ENCODE measurements around the gene KREMEN1.

The KREMEN1 gene

DNA sequence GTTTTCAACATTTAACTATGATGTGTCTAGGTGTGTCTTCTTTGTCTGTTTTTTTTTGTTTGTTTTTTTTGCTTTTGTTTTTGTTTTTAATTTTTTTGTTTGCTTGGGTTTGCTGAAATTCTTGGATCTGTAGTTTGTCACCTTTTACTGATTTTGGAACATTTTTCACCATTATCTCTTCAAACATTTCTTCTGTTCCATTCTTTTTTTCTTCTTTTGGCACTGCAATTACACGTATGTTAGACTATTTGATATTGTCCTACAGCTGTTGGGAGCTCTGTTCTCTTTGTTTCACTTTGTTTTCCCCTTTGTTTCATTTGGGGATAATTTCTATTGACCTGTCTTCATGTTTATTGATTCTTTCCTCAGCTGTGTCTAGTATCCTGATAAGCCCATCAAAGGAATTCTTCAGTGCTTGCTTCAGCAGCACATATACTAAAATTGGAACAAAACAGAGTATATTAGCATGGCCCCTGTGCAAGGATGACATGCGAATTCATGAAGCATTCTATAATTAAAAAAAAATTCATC lies 60.8 kb downstream of the KREMEN1 start:
- DNase-seq: no peak

DNA sequence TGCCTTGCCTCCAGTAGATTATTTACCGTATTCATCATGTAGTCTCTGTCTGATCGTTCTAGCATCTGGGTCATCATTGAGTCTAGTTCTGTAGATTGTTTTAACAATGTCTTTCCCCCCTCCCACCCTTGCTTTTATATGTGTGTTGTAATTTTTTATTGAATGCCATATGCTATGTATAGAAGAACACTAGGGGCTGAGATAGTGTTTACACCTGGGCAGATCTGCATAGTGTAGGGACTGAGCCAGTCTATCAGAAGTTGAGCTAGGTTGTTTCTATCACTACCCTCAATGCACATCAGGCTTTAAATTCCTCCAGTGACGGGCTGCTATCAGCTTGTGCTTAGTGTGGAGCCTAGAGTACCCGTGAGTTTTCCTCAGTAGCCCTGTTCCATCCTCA lies 61.6 kb downstream of the KREMEN1 start:
- no peak for DNase-seq

DNA sequence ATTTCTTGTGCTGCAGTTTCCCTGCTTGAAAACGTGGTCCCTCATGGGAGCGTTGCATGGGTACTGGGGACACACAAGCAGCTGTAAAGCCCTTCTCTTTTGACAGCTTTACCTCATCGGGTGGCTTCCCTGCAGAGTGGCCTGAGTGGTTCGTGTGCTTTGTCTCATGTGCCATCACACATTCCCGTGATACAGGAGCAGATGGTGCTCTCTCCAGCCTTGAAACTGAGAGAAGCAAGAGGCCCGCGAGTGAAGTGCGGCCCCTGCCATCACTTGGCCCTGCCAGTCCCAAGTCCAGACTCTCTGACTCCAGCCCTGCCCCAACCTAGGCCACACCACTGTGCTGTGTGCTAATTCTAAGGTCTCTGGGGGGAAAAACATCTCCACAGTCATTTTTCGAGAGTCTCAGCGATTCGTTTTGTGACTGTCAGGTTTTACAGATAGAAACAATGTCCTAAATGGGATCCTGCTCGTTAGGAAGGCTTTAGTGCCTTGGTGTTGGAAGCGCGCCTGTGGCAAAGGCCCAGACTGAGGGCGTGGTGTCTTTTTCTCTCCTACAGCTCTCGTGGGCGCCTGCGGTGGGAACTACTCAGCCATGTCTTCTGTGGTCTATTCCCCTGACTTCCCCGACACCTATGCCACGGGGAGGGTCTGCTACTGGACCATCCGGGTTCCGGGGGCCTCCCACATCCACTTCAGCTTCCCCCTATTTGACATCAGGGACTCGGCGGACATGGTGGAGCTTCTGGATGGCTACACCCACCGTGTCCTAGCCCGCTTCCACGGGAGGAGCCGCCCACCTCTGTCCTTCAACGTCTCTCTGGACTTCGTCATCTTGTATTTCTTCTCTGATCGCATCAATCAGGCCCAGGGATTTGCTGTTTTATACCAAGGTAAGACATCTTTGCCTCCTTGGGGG lies 64.2 kb downstream of the KREMEN1 start:
- no peak for DNase-seq

DNA sequence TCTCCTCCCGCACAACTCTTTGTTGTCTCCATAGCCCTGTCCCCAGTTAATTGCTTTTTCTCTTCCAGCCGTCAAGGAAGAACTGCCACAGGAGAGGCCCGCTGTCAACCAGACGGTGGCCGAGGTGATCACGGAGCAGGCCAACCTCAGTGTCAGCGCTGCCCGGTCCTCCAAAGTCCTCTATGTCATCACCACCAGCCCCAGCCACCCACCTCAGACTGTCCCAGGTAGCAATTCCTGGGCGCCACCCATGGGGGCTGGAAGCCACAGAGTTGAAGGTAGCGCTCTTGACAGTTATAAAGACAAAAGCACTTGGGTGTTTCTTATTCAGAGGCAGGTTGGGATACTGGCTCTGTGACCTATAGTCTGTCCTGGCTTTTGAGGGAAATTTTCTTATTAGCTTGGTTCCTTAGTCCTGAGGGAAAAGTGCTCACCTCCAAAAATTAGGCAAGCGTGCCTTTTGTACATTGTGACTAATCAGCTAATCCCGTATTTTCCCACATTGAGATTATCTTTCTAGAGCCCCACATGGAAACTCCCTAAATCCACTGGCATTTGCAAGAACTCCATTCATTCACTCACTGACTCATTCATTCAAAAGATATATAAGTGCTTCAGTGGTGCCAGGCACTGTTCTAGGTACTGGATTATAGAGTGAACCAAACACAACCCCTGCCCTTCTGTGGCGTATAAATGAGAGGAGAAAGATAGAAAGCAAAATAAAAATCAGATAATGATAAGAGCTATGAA lies 65.9 kb downstream of the KREMEN1 start:
- DNase-seq: no peak

DNA sequence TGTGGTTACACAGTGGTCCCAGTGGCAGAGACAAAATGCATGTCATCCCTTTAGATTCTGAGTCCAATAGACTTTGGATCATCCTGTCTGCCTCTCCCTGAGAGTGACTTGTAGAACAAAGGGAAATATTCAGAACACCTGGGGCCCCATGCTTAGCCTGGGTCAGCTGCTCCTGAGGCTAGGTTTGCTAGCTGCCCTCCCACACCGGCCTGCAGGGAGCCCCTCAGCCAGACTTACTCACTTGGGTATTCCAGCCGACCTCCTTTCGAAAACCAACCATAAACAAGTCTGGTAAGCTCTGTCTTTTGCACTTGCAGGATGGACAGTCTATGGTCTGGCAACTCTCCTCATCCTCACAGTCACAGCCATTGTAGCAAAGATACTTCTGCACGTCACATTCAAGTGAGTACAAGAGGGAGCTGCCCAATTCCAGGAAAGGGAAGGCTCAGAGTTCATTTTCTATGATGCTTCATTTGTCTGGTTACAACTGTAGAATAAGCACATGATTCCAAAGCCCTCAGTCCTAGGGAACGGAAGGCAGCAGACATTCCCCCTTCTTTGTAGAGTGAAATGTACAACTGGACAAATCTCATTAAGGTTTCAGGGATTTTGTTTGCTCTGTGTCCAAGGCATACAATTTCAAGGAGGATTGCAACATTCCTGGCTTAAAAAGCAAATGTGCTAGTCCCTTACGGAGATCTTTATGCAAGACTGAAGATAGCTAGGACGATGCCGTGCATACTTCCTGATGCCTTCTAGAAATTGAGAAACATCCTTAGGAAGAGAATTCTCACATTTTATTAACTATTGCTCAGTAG lies 67.3 kb downstream of the KREMEN1 start:
- DNase-seq: no peak

DNA sequence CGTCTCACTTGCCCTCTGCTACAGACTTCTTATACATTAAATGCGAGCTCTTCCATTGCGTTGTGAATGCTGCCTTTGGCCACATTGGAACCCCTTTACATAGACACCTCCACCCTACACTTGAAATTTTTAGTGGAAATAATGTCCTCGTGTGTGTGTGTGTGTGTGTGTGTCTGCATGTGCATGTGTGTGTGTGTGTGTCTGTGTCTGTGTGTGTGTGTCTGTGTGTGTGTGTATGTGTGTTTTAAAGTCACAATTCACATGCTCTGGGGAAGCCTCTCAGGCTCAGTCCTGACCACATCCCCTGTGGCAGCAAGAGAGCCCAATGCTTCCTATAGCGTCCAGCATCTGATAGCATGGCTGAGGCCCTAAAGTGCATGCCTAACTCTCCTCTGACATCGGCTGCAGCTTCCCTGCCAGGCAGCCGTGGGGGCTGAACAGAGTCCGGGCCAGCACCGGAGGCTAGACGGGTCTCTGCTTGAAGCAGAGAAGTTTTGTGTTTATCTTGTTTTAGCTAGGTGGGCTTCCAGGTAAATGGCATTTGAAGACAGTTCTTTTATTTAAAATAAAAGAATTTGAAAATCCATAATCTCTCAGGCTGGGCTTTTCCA lies 68.3 kb downstream of the KREMEN1 start:
- no peak for DNase-seq

DNA sequence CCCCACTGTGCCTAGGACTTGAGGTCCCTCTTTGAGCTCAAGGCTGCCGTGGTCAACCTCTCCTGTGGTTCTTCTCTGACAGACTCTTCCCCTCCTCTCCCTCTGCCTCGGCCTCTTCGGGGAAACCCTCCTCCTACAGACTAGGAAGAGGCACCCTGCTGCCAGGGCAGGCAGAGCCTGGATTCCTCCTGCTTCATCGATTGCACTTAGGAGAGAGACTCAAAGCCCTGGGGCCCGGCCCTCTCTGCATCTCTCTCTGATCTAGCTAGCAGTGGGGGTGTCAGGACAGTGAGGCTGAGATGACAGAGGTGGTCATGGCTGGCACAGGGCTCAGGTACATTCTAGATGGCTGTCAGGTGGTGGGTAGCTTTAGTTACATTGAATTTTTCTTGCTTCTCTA lies 69.3 kb downstream of the KREMEN1 start:
- DNase-seq: no peak

DNA sequence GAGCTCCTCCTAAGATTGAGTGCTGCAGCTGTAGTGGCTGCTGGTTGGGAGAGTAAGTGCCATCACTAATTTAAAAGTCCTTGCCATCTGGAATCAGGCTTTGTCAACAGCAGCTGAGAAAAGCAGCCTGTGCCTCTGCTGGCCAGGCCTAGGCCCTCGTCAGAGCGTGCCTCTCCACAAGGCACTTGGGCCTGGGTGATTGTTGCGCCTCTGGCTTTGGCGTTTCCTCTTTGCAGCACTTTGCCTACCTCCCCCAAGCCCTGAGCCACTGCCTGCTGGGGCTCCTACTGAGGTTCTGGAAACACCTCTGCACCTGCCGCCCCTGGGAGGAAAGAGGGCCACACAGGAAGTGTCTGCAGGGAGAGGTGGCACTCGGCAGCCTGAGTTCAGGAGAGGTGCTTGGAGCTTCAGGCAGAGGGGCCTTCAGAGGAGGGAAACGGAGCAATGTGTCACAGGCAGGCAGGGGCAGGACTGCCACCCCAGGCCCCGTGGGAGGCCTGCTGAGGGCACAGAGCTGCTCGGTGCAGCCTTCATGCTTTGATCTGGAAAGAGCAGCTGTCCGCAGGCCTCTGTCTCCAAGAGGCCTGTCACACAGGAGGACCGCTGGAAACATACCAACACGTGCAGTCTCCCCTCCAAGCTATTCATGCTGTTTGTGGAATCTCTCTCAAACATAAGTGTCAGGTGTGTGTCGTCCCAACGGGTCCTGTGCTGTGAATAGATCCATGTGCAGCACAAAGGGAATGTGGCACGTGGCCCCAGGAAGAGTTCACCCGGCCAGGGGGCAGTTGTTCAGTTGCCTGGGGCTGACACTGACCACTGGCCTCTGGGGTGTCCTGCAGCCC lies 71.3 kb downstream of the KREMEN1 start:
- DNase-seq: no peak

DNA sequence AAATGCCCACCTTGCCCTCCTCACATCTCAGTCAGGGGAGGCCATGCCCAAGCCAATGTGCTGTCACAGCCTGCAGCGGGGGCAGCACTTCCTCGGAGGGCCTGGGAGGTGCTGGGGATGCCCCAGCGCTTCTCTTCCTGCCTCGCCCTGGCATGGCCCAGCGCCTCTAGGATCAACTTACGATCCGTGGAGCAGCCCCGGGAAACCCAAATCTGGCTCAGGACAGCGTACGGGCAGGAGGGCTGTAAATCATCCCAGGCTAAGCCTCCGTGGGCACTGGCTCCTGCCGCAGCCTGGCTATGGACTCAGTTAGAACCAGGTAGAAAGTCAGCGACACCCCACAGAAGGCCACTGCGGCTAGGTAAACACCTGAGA lies 71.9 kb downstream of the KREMEN1 start:
- no peak for DNase-seq

DNA sequence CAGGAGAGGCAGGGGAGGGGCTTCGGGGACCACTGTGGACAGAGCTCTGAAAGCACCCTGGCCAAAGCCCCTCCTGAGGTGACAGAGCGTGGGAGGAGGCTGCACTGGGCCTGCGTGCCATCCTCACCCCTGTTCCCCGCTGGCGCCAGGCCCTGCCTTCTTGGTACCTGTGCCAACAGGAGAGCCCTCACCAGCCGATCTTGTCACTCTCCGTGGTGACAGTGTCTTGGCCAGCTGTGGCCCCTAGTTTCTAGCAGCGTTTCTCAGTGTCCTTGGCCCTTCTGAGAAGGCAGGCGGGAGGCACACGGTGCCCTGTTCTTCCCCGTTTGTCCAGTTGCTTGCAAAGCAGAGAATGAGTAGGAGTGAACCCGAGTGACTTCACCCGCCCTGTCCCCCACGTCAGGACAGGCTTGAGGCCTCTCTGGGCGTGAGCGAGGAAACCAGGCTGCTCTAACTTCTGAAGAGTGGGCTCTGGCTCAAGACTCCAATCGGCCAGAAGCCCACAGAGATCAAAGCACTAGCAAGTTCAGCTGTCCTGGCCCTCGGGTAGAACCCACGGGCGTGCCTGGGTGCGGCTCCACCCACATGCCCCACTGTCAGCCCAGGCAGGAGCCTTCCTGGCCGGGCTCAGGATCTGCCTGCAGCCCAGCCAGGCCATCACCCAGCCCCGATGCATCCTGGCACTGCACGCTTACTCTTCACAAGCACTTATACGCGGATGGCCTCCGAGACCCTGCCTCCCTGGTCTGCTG lies 72.7 kb downstream of the KREMEN1 start:
- no peak for DNase-seq

DNA sequence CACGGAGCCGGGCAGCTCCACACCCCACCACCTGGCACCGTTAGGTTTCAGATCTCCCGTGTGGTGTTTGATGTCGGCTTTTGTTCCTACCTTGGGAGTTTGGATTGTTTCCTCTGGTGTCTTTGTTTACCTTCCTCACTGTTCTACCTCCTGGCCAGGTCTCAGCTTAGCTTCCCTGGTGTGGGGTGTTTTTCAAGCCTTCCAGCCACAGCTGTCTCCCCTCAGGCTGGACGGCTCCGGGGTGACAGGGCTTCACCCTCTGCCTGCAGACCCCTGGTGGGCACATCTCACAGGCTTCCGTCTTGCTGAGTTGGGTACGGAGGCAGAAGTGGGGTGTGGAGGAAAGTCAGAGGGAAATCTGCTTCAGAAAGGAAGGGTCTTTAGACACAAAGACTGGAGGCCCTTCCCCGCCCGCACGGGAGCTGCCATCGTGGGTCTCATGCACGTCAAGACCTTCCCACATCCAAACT lies 73.3 kb downstream of the KREMEN1 start:
- no peak for DNase-seq

DNA sequence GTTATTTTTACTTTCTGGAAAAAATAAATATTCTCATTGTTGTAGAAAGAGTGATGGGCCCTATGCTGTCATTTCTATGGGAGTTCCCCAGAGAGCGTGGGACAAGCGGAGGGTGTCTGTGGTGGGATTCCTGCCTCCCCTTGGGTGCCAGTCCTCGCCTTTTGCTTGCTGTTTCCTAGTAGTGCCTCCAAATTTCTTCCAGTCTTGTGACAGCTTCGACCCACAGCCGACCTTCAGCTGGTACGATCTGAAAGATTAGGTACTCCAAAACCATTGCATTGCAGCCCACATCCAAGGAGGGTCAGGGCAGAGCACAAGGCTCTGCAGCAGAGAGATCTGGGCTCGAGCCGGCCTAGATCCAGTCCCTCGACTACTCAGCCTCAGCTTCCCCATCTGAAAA lies 73.9 kb downstream of the KREMEN1 start:
- DNase-seq: no peak

DNA sequence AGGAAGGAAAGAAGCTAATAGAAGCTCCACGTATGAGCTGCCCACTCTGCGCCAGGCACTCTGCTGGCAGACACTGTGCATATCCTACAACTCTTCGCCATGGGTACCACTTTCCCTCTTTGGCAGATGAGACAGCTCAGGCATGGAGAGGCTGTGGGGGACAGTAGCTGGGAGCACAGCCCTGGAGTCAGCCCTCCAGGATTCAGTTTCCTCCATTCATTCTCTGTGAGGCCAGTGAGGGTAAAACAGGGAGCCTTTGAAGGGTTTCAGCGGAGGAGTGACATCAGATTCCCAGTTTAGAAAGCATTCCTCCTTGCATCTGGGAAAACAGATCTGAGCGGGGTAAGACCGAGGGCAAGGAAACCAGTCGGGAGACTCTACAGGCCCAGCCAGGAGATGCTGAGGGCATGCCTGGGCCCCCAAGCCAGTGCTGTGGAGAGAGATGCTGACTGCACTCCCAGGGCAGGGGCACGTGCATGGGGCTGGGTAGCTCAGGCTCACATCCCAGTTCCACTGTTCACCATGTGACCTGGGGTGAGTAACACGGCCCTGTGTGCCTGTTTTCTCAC lies 74.6 kb downstream of the KREMEN1 start:
- no peak for DNase-seq

DNA sequence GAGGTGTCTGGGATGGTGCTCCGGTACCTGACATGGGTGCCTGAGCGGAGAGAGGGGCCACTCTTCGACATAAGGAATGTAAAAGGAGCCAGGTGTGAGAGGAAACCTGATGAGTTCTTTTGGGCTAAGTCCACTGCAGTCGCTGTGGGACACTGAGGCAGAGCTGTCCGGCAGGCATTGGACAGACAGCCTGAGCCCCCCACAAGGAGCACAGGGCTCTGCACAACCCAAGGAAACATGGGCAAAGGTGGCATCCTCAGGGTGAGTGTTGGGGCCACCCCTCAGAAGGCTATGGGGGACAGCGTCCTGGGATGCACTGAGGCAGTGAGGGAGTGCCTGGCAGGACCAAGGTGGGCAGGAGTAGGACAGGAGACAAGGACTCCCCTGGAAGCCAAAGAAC lies 75.2 kb downstream of the KREMEN1 start:
- no peak for DNase-seq

DNA sequence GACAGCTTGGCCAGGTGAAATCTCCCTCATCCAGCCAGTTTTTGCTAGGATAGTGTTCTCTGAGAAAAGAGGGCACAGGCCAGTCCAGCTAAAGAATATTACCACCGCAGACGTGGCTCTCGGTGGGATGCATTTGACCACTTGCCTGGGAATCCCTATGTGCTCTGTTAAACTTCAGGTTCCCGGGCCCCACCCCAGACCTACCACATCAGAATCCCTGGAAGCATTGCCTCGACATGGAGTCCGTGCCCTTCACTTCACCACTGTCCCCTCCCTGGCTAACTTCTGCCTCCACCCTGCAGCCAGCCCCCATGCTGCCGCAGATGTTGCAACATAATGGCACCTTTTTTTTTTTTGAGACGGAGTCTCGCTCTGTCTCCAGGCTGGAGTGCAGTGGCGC lies 76.0 kb downstream of the KREMEN1 start:
- no peak for DNase-seq

DNA sequence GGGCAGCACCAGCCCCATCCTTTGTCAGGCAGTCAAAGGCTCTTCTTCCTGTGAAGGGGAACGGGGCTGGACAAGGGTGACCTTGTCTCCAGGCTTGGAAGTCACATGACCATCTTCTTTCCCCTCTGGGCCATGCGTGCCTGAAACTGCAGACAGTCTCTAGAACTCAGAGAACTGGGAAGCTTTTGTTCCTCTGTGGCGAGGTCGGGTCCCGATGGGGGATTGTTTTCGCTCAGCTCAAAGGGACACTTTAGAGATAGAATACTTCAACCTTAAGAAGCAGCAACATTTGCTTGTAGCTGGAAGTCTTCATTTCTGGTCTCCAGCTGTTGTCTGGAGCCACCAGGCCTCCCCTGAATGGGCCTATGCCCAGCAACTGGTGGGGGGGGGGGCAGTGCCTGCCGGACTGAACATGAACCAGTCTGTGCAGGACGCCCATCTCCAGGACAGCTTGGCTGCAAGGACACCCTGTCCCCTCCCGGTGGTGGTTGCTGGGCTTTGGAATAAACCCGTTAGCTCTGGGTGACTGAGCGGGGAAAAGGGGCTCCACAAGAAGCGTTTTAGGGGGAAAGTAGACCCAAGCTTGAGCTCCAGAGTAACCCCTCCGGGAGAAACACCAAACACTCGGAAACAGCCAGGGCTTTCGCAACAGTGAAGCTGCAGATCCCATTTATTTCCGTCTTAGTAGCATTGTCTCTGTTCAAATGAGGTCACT lies 77.2 kb downstream of the KREMEN1 start:
- DNase-seq: no peak

DNA sequence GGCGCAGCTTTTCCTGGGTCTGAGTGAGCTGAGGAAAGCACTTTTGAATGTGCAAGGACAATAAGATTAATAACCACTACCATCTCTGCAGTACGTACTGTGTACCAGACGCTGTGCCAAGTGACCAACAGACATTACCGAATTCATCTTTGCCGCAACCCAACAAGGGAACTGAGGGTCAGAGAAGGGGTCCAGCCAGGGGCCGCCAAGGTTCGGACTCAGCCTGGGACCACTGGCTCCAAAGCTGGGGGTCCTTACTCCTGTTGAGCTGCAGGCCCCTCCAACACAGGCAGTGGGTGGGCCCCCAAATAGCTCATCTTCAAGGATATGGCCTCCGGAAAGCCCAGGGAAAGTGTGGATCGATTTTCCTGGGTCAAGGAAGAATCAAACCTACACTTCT lies 77.9 kb downstream of the KREMEN1 start:
- DNase-seq: no peak

DNA sequence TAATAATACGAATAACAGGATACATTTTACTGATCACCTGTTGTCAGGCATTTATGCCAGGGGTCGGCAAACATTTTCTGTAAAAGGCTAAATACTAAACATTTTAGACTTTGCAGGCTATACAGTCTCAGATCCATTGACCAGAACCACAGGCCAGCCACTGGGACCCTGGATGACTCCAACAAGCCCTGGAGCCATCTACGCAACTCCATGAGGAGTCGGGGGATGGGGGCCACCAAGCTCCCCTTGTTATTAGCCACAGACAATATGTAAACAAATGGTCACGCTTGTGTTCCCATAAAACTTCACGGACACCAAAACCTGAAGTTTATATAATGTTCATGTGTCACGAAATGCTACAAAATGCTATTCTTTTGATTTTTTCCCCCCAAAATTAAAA lies 78.5 kb downstream of the KREMEN1 start:
- DNase-seq: no peak

All from fibroblast of skin of back (primary cell).